ENCODE data around the gene HBEGF.

DNA sequence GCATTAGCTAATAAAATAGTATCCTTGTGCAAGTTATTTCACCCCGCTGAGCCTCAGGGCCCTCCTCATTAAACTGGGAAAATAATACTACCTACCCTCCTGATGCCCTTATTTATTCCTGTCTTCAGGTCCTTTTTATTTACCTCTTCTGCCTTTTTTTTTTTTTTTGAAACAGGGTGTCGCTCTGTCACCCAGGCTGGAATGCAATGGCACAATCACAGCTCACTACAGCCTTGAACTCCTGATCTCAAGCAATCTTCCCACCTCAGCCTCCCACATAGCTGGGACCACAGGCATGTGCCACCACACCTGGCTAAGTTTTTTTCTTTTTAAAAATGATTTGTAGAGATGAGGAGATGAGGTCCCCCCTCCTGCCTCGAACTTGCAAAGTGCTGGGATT lies 20.9 kb downstream of the HBEGF start:
- TF ChIP-seq, protein P1, sequence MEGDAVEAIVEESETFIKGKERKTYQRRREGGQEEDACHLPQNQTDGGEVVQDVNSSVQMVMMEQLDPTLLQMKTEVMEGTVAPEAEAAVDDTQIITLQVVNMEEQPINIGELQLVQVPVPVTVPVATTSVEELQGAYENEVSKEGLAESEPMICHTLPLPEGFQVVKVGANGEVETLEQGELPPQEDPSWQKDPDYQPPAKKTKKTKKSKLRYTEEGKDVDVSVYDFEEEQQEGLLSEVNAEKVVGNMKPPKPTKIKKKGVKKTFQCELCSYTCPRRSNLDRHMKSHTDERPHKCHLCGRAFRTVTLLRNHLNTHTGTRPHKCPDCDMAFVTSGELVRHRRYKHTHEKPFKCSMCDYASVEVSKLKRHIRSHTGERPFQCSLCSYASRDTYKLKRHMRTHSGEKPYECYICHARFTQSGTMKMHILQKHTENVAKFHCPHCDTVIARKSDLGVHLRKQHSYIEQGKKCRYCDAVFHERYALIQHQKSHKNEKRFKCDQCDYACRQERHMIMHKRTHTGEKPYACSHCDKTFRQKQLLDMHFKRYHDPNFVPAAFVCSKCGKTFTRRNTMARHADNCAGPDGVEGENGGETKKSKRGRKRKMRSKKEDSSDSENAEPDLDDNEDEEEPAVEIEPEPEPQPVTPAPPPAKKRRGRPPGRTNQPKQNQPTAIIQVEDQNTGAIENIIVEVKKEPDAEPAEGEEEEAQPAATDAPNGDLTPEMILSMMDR (conservative IDR thresholded peaks at IDR 0.05; ENCODE audit: low read depth in 2 of 2) = no peak
- TF ChIP-seq POLR2AphosphoS5 (IDR thresholded peaks at IDR 0.05; ENCODE audit: low read depth) (no peak), EZH2phosphoT487 (IDR thresholded peaks at IDR 0.05; ENCODE audit: unreplicated experiment) (no peak), CREB1 (CRISPR knock-in tag; IDR thresholded peaks at IDR 0.05; ENCODE audit: low read depth) (no peak), JUNB (IDR thresholded peaks at IDR 0.05; ENCODE audit: unreplicated experiment) (no peak), ZNF331 (CRISPR knock-in tag; IDR thresholded peaks at IDR 0.05; ENCODE audit: low read depth) (no peak), NANOG (IDR thresholded peaks at IDR 0.05; ENCODE audit: borderline replicate concordance) (no peak)
- TF ChIP-seq, protein P2, sequence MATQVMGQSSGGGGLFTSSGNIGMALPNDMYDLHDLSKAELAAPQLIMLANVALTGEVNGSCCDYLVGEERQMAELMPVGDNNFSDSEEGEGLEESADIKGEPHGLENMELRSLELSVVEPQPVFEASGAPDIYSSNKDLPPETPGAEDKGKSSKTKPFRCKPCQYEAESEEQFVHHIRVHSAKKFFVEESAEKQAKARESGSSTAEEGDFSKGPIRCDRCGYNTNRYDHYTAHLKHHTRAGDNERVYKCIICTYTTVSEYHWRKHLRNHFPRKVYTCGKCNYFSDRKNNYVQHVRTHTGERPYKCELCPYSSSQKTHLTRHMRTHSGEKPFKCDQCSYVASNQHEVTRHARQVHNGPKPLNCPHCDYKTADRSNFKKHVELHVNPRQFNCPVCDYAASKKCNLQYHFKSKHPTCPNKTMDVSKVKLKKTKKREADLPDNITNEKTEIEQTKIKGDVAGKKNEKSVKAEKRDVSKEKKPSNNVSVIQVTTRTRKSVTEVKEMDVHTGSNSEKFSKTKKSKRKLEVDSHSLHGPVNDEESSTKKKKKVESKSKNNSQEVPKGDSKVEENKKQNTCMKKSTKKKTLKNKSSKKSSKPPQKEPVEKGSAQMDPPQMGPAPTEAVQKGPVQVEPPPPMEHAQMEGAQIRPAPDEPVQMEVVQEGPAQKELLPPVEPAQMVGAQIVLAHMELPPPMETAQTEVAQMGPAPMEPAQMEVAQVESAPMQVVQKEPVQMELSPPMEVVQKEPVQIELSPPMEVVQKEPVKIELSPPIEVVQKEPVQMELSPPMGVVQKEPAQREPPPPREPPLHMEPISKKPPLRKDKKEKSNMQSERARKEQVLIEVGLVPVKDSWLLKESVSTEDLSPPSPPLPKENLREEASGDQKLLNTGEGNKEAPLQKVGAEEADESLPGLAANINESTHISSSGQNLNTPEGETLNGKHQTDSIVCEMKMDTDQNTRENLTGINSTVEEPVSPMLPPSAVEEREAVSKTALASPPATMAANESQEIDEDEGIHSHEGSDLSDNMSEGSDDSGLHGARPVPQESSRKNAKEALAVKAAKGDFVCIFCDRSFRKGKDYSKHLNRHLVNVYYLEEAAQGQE (IDR thresholded peaks at IDR 0.05; ENCODE audit: unreplicated experiment) = no peak

Measured in GM23338 (cell line).